Lung microvascular endothelial cell (primary cell): ENCODE data around the gene FOXD2. TPM values are rescaled to one million over a fixed set of nuclear protein-coding genes. Genes with fewer than 3 reads are reported as not detected.

Source experiments
- DNase-seq, 2 donors: peaks; one replicate each; pipeline versions ENCODE4 v3.0.0 to v3.0.0-alpha.2; 2010; ENCODE audit warnings: low read depth in 2 of 2
- total RNA-seq: library from RNA; depleted of rRNA; stranded (reverse); fragments of >200 nt; gene quantifications from 2 replicates; pipeline ENCODE4 v1.2.1, GENCODE V29; 2014

Gene FOXD2
- under 0.01 TPM in 2 replicates for total RNA-seq

DNA sequence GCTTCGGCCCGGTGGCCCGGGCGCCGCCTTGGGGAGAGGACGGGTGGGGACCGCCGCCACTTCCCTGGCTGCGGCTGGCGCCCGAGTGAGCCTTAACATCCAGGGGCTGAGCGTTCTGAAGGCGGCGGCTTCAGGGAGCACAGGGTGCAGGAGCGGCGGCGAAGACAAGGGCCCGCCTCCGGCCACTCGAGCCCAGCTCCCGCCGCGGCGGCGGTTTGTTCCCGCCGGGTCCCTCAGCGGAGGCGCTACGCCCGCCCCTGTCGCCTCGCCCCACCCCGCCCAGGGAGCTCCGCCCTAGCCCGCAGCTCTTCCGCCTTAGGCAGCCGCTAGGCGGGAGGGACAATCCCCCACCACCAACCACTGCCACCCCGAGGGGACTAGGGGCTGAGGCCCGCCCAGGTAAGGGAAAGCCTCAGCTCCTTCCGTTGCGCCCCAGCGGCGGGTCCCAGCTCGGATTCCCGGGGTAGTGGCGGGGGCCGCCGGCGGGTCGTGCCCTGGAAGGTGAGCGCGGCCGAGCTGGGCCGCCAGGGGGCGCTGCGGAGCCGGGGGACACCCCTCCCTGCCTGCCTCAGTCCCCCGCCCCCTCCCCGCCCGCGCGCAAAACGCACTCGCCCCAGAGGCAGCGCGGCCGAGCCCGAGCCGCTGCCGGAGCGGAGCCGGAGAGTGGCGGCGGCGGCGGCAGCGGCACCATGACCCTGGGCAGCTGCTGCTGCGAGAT, at the start of gene FOXD2:
Gene FOXD2, plus strand, starts transcription at position 598 of the 718 bp plus-strand sequence. Its CDS starts 92 bp downstream, at position 690.
- peak; percentile 80 to 84 for DNase-seq

DNA sequence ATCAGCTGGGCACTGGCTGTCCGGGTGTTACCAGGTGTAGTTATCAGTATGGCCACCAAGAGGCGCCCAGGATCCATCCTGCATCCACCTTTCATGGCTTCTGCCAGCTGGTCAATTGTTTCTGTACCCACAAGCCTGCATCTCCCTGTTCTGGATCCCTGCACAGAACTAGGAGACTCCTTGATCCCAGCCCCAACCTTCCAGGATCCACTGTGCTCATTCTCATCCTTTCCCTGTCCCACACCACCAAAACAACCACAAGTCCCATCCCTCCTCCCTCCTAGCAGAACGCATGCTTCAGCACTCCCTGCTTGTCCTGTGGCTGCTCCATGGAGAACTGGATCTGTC, 49.0 kb upstream of the FOXD2 start:
- peak; percentile 68 to 77 for DNase-seq

DNA sequence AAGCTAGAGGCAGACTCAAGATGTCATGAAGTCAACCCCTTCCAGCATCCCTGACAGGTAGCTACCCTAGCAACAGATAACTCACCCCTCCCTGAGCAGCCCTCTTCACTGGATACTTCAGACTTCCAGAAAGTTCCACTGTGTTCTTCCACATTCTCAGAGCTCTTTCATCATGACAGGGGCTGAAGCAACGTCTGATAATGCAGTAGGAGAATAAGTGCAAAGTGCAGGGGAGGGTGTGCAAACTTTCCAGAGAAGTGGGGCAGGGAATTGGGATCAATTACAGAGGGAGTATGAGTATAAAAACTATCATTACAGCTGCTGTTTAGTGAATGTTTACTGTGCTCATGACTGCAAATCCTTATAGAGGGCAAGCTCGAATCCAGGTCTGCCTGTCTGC, 48.1 kb upstream of the FOXD2 start:
- no peak for DNase-seq

GRCh38 chr1:47390843-47391242, 47.0 kb upstream of the FOXD2 start:
- no peak for DNase-seq

GRCh38 chr1:47393141-47393540, 44.7 kb upstream of the FOXD2 start:
- DNase-seq, result no peak

DNA sequence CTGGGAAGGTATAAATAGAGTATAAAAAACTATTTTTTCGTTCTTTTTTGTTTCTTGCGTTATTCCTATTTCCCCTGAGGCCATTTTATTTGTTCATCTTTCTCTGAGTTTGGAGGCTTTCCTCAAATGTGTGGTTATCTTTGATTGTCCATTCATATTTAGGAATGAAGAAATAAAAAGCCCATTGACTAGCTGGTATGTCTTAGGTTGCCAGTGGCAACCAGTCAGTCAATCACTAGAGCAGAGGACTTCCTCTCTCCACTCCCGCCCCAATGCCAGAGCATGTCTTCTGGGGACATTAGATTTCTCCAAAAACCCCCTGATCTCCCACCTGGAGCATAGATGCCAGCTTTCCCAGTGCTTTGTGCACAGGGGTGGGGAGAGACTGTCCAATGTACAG, 42.4 kb upstream of the FOXD2 start:
- DNase-seq, result no peak

DNA sequence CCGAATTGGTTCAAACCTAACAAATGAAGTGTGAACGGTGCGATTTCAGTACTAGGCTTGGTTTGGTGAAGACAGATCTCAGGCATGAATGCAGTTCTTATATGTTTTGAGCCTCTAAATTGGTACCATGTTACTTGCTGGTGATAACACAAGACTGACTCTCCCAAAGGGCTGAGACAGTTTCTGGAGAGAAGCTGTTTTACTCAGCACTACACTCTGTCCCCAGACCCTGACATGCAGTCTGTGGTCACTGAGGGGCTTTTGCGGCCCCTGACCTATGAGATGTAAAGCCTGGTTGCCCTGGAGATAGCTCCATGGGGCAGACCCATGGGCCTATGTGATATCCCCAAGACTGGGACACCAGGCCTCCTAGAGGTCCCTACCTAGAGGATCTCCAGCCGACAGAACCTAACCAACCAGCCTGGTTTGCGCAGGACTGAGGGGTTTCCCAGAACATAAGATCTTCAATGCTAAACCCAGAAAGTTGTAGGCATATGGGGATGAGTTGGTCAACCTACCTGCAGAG, 41.1 kb upstream of the FOXD2 start:
- DNase-seq, result no peak

DNA sequence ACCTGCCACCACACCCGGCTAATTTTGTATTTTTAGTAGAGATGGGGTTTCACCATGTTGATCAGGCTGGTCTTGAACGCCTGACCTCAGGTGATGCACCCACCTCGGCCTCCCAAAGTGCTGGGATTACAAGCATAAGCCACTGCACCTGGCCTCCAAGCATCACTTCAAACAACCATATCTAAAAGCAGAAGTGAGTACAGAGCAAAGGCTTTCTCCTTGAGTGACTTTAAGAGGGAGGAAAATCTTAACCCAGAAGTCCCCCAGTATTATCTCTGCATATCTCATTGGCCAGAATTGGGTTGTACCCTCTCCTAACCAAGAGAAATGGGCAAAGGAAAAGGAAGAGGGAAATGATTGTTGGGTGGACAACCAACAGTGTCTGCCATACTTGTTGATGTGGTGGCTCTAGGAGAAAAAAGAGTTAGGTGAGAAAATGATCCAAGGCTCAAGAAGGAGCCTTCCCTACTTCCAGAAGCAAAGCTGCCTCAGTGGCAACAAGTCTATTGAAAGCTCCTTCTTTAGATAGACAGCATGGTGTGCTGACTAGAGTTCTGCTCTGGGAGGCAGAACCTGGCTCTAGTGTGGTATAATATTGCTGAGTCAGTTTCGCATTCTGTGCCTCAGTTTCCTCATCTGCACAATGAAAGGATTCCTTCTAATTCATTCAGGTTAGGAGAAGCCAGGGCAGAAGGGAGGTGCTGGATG, 38.6 kb upstream of the FOXD2 start:
- DNase-seq, result no peak

- no peak for DNase-seq
Measured at GRCh38 chr1:47399846-47400155, 38.0 kb upstream of the FOXD2 start.

- no peak for DNase-seq
Measured at GRCh38 chr1:47401761-47402160, 36.1 kb upstream of the FOXD2 start.

GRCh38 chr1:47402591-47402990, 35.3 kb upstream of the FOXD2 start:
- DNase-seq, result no peak

DNA sequence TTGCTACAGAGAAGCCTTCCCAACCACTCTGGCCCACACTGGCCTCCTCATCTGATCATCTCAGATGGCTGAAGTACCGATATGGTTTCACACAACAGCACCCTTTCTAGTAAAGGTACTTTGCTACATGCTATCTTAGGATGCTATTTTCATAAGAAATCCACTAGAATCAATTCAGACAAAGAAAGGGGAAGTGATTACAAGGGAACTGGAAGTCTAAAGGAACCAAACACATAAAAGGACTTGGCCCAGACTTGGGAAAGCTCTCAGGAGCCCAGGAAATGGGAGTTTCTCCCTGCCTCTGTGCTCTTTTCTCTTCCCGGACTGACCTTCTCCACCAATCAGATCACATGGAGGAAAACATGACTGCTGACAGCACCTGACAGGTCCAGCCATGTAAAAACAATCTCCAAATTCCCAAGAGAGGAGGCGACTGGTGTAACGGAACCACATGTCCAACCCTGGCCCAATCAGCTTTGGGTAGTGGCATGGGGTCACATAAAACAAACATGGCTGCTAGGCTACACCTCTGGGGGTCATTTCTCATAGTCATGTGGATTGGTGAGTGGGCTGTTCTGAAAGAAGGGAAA, 34.4 kb upstream of the FOXD2 start:
- DNase-seq, result no peak

GRCh38 chr1:47405697-47406096, 32.1 kb upstream of the FOXD2 start:
- no peak for DNase-seq

DNA sequence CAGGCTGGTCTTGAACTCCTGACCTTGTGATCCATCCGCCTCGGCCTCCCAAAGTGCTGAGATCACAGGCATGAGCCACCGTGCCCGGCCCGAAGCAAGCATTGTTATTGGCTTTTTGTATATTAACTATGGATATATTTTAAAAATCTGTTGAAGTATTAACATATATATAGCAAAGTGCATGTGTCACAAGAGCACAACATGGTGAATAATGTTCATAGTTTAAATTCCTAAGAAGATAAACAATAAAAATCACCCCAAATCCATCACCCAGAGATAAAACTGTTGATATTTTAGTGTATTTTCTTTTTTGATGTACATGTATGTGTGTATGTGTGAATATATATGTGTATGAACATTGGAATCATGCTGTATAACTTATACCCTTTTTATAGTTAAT, 30.9 kb upstream of the FOXD2 start:
- DNase-seq, result no peak

- DNase-seq, result no peak
Measured at GRCh38 chr1:47407481-47407880, 30.4 kb upstream of the FOXD2 start.

GRCh38 chr1:47409311-47410067, 28.4 kb upstream of the FOXD2 start:
- no peak for DNase-seq

DNA sequence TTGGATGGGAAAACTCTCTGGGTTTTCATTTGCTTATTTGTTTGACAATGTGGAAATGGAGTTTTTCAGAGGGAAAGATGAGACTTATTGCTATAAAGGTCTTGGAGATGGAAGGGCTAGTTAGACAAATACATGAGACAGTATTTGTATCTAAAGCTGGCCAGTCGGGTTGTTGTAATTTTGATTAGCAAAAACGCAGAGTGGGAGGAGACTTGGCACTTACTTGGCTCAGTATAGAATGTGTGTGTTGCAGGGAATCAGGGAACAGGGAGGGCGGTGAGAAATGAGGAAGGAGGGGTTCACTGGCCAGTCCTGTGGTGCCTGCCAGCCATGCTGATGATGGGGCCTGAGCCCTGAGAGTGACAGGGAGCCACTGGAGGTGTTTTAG, 27.8 kb upstream of the FOXD2 start:
- DNase-seq, result no peak

- no peak for DNase-seq
Measured at GRCh38 chr1:47411436-47411835, 26.4 kb upstream of the FOXD2 start.

DNA sequence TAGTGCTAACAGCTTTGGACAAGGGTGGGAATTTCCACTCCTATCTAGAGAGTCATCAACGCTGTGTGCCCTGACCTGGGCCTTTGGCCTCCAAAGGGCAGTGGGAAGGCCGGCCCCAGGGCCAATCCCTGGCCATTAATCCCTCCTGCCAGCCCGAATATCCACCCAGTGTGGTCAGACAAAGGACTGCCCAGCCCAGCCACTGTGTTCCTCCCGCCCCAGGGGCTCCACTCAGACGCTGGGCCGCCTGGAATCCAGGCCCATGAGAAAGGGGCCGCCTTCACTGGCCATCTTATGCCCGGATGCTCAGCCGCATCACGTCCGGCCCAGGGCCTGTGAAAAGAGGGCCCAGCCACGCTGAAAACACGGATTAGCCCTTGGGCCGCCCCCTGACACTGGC, 25.4 kb upstream of the FOXD2 start:
- DNase-seq, result no peak

DNA sequence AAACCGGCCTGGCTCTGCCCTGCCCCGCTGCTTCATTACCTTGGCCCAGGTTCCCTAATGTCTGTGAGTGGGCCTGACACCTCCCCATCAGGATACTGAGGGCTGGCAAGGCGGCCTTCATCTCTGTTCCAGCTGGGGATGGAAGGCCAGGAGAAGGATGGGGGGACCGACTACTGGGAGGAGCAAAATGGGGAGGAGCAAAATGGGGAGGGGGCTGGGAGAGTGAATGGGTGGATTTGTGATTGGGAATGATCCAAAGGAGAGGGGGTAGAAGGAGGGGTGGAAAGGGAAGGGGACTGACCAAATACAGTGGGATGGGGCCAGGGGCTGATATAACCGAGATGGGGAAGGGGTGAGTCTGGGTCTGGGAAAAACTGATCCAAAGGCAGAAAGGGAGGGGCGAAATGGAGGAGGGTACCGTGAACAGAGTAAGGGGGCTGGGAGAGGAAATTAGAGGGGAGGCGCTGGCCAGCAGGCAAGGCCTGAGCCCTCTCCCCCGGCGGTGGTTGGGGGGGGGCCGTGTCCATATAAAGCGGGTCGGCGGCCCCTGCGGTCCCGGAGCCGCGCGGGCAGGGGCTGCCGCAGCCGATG, 22.0 kb upstream of the FOXD2 start, which contains the start of gene FOXE3:
Gene FOXE3, plus strand, starts transcription at position 558 of the 591 bp plus-strand sequence. Its CDS starts 31 bp downstream, at position 589.
- DNase-seq, result no peak

- DNase-seq, result peak; percentile 11 to 25
Measured at GRCh38 chr1:47416319-47417169, 21.3 kb upstream of the FOXD2 start.
